Measurements from ENCODE around the gene DNAH14. TPM values are rescaled to one million over a fixed set of nuclear protein-coding genes. Genes with fewer than 3 reads are reported as not detected.

The DNAH14 gene
- total and polyA plus RNA-seq, 2 of the 13 experiments (the other 11 are each of a cell fraction or from before 2014, with no cell fraction given) = 4.5 to 27.5 TPM

GRCh38 chr1:225209153-225209552, 279.7 kb downstream of the DNAH14 start (continued):
- TF ChIP-seq ZBED4 (CRISPR knock-in tag; IDR thresholded peaks at IDR 0.05; ENCODE audit: borderline replicate concordance) (no peak), NBN (conservative IDR thresholded peaks at IDR 0.05) (no peak), SMAD9 (CRISPR knock-in tag; IDR thresholded peaks at IDR 0.05) (no peak), TOE1 (CRISPR knock-in tag; IDR thresholded peaks at IDR 0.05) (no peak), TIGD3 (CRISPR knock-in tag; IDR thresholded peaks at IDR 0.05; ENCODE audit: borderline replicate concordance) (no peak), ZNF773 (CRISPR knock-in tag; IDR thresholded peaks at IDR 0.05; ENCODE audit: borderline replicate concordance) (no peak), NCOR1 (IDR thresholded peaks at IDR 0.05; ENCODE audit: borderline replicate concordance, low read length) (peak; percentile 65; the same call in 1 of the 2 replicates), ZNF296 (CRISPR knock-in tag; conservative IDR thresholded peaks at IDR 0.05) (no peak), HMGXB3 (CRISPR knock-in tag; IDR thresholded peaks at IDR 0.05; ENCODE audit: borderline replicate concordance) (no peak), ELF3 (CRISPR knock-in tag; IDR thresholded peaks at IDR 0.05) (peak; percentile 53; the same call in 1 of the 2 replicates), ZNF331 (CRISPR knock-in tag; IDR thresholded peaks at IDR 0.05) (peak; percentile 82), GMEB1 (CRISPR knock-in tag; IDR thresholded peaks at IDR 0.05; ENCODE audit: borderline replicate concordance) (no peak), TBX2 (CRISPR knock-in tag; IDR thresholded peaks at IDR 0.05; ENCODE audit: borderline replicate concordance) (no peak), KLF13 (CRISPR knock-in tag; IDR thresholded peaks at IDR 0.05) (no peak), FOXA1 (IDR thresholded peaks at IDR 0.05) (peak; percentile 89), FOXA1 (CRISPR knock-in tag; IDR thresholded peaks at IDR 0.05) (peak; percentile 96), MEF2D (CRISPR knock-in tag; IDR thresholded peaks at IDR 0.05) (no peak), ATF6 (CRISPR knock-in tag; conservative IDR thresholded peaks at IDR 0.05) (no peak)
